ENCODE results near the gene PLCB1.
"Not testable (repeated sequence)": the region's sequence is repeated elsewhere in the genome, so short reads cannot be mapped to it uniquely, and the experiment has no call there.

The PLCB1 gene

DNA sequence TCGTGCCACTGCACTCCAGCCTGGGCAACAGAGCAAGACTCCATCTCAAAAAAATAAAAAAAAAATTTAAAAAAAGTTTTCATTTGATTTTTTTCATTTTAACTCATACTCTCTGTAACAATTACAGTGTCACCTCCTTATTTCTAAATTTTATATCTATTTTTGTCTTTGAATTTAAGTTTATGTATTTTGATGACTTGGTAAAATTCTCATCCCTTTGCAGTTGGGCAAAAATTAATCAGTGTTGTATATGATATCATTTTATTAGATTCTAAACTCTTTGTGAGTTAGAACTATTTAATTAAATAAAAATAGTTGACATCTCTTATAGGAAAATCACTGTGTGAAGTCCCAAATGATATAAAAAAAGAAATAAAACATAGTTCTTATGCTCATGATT is 270.7 kb downstream of the PLCB1 start:
- DNase-seq (ENCODE audit: low read depth in 2 of 2), result no peak

DNA sequence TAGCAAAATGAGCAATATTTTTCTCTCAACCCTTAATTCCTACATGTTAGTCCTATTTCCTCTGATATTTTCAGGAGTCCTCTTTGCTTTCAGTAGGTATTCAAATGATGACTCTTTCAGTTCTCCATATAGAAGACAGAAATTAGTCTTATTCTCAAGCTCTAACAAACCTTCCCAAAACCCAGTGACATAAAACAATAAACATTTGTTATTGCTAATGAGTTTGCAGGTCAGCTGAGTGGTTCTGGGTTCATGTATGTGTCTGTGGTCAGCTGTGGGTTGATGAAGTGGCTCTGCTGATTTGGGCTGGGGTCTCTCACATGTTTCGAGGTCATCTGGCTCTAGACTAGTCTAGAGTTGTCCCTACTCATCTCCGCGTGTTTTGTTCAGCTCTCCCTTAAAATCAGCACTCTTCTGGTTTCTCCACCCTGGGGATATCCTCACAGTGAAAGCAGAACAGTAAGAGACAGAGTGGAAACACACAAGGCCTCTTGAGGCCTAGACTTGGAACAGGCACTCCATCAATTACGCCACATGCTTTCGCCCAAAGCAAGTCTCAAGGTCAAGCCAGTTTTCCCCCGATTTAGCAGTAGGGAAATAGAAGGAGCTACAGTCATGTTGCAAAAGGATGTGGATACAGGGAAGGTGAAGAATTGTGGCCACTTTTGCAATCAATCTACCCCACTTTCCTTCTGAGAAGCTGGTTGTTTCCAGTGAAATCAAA is 273.0 kb downstream of the PLCB1 start:
- no peak for DNase-seq (ENCODE audit: low read depth in 2 of 2)

DNA sequence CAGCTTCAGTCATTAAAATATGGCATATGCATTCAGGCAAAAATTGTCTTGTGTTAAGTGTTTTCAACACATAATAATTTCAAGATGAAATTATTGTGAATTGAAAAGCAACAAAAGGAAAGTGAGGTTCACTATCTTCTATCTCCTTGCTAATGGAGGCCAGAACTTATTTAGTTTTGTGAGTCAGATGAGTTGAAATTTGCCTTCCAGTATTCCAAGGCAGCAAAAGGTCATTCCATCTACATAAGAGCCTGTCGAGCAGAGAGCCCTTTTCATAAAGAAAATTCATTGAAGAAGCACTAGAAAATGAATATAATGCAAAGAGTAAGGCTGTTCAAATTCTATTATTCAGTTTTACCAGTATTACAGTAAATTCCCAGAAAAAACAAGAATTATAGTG is 274.3 kb downstream of the PLCB1 start:
- DNase-seq (ENCODE audit: low read depth in 2 of 2), result no peak

DNA sequence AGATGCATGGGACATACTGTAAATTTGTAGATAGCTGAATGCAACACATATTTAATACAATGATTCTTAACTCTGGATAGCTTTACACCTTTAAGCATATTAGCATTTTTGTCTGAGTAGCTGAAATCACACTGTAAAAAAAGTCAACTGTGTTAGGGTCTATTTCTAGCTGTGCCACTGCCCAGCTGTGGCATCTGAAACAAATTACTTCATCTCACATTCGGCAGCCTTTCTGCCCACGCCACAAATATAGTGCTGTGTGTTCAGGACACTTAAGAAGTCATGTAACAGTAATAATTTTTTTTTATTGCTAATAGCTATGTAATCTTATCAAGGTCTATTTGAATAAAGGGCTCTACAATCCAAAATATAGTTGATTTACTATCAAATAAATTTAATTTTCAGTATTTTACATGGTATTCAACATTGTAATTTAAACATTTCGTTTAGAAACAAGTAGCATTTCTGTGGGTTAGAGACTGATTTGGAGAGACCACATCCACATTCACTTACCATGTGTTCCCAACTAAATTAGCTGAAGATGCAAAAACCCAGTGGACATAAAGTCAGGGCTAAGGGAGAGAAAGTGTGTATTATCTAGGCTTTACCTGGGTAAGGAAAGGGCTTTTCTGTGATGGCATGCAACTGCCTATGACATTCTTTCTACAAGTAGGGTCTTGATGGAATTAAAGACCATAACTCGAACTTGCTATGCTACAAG is 276.7 kb downstream of the PLCB1 start:
- DNase-seq (ENCODE audit: low read depth in 2 of 2), result no peak

DNA sequence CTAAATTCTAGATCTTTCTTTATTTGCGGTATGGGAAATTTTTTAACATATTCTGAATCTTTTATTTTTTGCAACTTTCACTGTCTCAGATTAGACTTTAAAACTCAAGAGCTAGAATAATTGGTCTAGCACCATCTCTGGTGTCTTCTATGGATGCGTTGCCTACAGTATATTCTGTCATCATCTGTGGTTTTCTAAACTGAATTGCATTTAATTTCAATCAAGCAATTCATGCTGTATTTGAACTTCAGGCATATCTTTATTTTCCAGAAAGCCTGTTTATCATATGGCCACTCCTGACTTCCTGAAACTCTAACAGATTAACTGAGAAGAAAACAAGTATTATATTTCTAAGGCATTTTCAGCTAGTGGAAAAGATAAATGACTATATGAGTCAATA is 281.6 kb downstream of the PLCB1 start:
- no peak for DNase-seq (ENCODE audit: low read depth in 2 of 2)

DNA sequence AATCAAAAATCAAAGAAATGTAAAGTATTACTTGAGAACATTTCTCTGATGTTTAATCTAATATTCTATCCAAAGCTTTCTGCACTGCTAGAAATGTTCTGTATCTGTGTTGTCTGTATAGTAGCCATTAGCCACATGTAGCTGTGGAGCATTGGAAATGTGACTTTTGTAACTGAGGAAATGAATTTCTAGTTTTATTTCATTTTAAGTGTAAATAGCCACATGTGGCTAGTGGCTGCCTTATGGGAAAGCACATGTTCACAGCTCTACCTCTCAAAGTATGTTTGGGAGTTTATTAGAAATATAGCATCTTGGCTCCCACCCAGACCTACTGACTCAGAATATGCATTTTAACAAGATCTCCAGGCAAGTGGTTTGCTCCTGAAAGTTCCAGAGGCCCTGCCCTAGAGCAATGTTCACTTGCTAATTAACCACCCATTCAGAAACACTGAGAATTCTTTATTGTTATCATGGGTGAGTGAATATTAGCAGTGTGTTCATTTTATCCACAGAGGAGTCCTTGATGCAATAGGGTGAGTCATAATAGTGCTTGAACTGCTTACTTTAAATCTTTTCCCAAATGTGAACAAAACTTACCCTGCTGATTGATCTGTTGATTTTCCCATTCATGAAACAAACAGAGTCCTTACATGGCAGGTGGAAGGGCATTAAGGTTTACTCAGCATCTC is 282.7 kb downstream of the PLCB1 start:
- DNase-seq (ENCODE audit: low read depth in 2 of 2), result no peak

DNA sequence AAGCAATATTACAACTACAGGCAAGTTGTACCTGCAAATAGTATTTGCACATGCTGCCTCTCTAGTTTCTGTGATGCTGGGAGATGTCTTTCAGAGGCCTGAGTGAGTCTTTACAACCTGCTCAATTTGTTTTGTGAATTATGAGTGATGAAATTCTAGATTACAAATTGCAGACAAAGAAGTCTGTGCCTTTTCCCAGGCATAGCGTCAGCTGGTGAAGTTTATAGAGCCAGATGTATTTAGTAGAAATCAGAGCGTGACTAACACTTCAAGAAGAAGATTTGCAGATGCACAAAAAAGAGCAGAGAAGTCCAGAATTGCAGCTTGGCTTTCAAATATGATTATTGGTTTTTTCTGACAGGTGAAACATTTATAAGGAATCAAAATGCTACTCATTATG is 289.9 kb downstream of the PLCB1 start:
- DNase-seq (ENCODE audit: low read depth in 2 of 2), result no peak

DNA sequence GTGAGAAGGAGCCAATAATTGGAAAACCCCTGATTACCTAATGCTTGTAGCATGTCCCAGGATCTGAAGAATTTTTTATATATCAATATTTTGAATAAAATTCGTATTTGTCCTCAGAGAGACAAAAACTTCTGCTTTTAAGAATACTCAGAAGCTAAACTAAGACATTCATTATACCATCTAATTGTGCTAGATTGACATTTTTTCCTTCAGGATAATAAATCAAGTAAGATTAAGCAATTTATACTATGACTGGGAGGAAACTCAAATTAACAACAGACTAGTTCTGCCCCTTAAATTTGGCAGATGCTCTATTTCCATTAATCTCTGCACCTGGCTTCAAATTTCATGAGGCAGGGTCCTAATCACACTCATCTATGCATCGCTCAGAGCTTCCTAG is 291.4 kb downstream of the PLCB1 start:
- no peak for DNase-seq (ENCODE audit: low read depth in 2 of 2)

DNA sequence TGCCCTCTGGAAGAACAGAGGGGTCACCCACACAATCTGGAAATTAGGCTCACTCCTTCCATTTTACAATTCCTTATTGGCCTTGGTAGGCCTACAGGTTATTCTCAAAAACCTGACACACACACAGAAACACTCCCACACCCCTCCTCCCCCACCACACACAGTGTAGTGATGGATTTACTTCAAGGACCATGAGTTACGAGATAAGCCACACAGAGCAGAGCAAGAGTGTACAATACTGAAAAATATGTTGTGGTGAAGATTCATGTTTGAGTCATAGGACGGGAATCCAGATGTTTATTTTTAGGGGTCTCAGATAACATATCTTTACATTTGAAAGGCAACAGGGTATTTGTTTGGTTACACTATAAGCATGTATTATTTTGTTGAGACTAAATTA is 291.9 kb downstream of the PLCB1 start:
- no peak for DNase-seq (ENCODE audit: low read depth in 2 of 2)

DNA sequence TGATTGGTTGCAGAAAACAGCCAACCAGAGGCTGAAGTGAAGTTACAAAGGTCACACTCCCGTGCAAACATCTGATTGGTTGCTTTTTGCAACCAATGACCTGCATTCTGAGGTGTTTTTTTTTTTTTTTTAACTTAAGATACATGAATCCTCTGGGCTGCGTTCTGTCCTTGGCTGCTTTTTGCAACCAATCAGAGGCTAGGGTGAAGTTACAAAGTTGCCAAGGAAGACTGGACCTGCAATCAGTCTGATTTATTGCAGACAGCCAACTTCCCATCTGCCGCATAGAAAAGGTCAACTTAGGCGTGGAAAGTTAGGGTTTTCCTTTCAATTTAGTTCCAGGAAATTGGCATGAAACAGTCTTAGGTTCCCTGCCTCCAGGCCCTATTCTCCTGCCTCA is 292.9 kb downstream of the PLCB1 start:
- no peak for DNase-seq (ENCODE audit: low read depth in 2 of 2)

DNA sequence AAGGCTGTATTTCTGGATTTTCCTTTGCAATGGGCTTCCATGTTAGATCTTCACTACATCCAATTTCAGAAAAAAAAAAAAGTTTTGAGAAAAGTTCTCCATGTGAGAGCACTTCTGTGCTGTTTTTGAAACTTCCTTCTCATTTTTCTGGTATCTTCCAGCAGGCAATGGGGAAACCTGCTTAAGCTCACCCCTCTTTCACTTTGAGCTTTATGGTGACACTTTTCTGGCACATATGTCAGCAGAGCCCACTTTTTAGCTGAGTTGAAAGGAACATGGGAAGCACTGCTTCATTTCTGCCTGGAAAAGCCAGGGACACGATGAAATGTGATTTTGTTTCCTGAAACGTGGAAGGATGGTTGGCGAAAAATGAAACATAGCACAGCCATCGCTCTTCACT is 293.7 kb downstream of the PLCB1 start:
- DNase-seq (ENCODE audit: low read depth in 2 of 2), result no peak

DNA sequence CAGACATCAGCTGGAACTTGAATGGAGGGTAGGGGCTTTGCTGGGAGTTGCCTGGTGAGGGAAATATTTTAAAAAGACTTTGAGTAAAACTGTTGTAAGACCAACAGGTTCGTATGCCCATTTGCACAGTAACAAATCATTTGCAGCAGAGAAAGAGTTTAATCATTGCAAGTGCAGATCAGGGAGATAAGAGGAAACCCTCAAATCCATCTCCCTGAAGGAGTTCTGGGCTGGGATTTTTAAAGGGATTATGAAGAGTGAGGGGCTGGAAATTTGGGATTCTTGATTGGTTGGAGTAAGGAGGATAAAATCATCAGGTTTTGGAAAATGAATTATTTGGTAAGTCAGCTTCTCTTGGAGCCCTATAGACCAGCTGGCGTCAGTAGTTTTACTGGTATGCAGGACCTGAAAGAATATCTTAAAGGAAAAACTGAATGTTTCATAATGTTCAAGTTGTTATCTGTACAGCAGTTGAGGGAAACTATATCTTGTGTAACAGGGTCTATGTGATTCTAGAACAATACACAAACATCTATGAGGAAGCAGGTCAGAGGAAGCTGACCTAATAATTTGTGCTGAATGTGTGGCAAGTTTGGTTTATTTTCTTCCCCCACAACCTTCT is 295.5 kb downstream of the PLCB1 start:
- DNase-seq (ENCODE audit: low read depth in 2 of 2), result no peak

DNA sequence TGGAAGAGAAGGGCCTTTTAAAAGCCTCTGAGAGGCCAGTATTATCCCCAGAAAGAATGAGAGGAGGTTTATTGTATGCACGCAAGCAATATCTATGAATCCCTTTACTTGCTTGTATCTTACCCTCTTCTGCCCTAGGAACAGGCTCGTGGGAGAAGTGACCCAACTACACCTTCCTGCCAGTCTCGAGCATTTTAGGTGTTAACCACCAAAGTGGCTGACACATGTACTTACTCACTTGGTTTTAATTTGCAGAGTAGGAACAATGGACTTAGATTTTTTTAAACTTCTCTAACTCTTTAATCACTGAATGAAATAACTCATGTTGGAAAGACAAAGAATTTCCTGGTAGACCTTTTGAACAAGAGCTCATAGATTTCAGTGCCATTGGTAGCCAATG is 296.9 kb downstream of the PLCB1 start:
- no peak for DNase-seq (ENCODE audit: low read depth in 2 of 2)

DNA sequence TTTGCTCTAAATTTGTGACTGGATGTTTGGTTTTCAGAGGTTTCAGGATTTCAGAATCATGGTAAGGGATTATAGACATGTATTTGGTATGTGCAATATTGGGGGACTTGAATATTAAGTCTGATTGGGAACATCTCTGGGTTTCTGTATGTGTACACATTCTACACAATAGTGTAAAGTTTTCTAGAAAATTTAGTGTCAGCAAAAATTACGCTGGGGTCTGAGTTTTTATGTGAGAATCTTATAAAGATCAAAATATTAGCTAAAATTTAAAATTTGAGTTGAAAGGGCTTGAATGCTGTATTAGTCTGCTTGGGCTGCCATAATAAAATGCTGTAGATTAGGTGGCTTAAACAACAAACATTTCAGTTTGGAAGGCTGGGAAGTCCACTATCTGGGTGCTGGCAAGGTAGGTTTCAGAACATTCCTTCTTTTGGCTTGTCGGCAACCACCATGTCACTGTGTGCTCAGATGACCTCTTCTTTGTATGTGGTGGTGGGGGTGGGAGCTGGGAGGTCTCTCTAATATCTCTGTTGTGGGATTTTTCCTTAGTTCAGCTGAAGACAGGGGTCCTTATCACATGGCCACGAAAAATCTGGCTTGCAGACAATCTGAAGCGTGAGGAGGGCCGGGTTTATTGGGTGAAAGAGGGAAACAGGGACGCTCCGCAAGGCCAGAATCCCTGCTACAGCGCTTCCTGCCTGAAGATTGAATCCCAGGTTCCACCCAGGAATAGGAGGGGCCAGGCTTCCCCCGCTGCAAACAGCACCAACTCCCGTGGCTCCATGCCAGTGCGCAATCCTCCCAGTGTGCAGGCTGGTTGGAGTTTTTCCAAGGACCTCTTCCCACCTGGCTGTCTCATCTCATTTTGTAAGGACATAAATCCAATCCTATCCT is 299.7 kb downstream of the PLCB1 start:
- DNase-seq (ENCODE audit: low read depth in 2 of 2), result no peak

DNA sequence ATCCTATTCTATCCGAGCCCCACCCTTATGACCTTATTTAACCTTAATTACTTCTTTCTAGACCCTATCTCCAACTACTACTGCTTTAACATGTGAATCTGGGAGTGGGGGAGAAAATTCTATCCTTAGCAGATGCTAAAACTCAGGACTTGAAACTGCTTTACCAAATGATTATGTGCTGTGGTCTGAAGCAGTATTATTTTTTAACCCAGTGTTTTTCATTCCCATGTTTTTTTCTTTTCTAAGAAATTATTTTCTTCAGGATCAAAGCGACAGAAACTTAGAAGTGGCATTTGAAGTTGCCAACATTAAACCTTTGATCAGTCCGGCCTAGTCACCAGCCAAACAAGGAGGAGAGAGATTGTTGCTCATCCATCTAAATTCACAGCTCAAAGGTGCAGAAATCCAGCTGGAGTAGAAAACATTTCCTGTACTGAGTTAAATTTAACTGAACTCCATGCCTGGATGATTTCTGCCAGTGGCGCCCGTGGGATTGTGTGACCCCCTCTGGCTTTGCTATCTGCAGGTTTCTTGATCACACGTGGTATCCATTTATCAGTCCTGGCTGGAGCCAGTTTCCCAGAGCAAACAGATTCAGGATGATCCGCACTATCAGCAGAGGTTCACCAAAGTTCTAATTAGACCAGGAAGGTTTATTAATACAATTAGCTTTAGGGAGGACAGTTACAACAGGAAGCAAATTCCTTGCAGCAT is 300.5 kb downstream of the PLCB1 start:
- no peak for DNase-seq (ENCODE audit: low read depth in 2 of 2)

DNA sequence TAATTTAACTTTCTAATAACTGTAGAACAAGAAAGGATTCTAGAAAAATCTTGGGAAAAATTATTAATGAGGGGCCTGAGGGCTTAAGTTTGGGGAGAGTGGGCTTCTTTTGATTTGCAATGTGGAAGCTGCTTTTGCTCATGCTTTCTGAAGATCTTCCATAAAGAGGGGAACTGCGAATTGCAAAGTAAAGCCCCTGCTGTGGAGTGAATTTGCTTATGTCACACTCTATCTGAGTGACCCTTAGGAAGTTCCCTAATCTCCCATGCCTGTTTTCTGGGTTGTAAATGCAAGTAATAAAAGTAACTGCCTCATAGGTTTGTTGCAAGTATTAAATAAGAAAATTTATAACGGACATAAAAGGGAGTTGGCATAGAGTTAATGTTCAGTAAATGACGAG is 301.2 kb downstream of the PLCB1 start:
- no peak for DNase-seq (ENCODE audit: low read depth in 2 of 2)

DNA sequence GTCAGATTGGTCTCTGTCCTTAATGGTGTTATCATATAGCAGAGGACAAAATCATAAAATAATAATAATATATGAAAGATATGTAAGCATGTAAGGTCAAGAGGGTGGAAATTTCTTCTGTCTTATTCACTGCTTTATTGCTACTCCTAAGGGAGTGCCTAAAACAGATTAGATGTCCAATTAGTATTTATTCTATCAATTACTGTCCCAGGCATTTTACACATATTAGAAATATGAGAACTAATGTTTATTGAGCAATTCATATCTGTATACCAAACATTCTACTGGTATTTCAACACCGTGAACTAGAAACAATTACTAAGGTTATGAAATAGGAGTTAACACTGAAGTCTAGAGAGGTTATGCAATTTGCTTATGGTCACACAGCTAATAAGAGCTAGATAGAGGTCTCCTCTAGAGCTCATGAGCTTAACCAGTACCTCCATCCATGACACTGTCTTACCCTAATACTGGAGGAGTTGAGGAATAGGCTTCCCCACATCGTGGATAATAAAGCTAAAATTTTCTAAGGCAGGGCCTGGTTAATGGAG is 302.3 kb downstream of the PLCB1 start:
- DNase-seq (ENCODE audit: low read depth in 2 of 2), result no peak

DNA sequence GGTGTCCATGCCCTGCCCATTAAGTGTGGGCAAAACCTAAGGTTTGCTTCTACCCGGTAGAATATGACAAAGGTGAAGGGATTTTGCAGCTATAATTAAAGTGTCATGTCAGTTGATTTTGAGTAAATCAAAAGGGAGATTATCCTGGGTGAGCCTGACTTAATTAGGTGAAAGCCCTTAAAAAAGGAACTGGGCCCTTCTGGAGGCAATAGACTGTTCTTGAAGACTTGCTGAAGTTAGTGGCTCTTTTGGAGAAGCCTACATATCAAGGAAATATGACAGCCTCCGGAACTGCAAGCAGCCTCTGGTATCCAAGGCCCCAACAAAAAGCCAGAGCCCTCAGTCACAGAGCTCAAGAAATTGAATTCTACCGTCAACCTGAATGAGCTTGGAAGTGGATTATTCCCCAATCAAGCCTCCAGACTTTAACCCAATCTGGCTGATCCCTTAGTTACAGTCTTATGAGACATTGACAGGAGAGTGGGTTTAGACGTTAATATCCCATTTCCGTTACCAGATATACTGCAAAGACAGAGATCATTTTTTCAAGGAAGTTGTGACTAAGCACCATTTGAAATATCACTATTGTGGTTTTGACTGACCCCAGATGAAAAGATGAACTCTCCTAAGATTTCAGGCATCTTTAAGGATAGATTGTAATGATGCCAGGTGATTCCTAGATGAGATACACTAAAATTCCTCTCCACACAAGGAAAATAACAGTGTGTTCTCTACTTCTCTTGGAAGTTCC is 303.4 kb downstream of the PLCB1 start:
- no peak for DNase-seq (ENCODE audit: low read depth in 2 of 2)

DNA sequence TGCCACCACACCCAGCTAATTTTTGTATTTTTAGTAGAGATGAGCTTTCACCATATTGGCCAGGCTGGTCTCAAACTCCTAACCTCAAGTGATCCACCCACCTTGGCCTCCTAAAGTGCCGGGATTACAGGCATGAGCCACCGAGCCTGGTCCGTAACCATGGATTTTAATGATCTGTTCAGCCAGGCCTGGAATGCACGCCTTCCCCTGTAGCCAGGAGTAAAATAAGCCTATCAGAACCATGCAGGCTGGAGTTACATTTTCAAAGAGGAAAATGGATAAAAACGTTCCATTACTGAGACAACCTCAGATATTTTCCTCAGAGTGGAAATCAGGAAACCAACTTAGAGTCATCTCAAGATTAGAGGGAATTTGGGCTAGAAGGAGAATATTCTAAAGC is 304.9 kb downstream of the PLCB1 start:
- DNase-seq (ENCODE audit: low read depth in 2 of 2), result not testable (repeated sequence)

DNA sequence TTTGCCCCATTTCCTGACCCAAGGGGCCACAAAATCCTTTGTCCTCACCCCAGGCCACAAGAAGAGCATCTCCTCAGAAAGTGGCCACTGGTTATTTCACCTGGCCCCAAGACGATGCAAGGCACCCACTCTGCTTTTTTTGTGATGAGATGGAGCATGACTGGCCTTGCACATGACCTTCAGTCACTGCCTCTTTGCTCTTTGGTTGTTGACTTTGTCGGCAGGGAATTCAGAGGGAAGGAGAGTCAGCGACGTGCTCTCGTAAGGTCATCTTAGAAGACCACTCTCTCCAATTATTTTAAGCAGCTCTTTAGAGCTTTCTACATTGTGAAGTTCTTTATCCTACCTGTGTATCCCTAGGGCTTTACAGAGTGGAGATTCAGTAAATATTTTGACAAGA is 306.7 kb downstream of the PLCB1 start:
- no peak for DNase-seq (ENCODE audit: low read depth in 2 of 2)
